Measurements from ENCODE around the gene RYR2. TPM values are rescaled to one million over a fixed set of nuclear protein-coding genes. Genes with fewer than 3 reads are reported as not detected.

RYR2 gene
- total RNA-seq, 6 experiments from 2014 or later, result 0.02 to 0.43 (median 0.16) TPM

DNA sequence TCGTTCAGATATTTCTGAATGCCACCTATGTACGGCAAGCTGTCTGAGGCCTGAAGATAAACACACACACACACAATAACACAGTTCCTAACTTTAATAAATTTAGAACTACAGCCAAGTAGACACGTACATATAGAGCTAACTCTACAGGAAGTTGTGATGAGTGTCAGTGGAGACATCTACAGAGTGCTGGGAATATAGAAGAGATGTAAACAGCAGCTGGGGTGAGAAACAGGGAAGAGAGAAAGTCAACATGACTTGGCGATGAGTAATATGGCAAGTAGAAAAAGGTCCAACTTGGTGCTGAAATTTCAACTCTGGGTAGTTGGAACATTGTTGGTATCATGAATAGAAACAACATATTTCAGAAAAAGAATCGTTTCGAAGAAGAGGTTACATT is 642.3 kb downstream of the RYR2 start:
- Histone ChIP-seq H3K27me3 (no peaks in the 10 kb centered on the region), H3K9me3 (no peaks in the 10 kb centered on the region), H3K4me1 (no peaks in the 10 kb centered on the region), H3K4me3 (no peak overlapping the region), H3K36me3 (no peaks in the 10 kb centered on the region), H3K27ac (no peak overlapping the region)
- 71% methylated on average over 6 of the region's 6 CpGs for WGBS (ENCODE audit: insufficient coverage, low coverage, low lambda C conversion rate, missing lambda C conversion rate)
- ATAC-seq (no peak), DNase-seq (no peak)
- intact Hi-C loops (cut with DNase I), result loop anchor here (5.0 to 10.0 kb wide), 2 partner anchors 113 to 121 kb away; no protein-coding TSS in a partner anchor
- no peak for TF ChIP-seq POLR2A (IDR thresholded peaks at IDR 0.05)
- TF ChIP-seq, protein P1, sequence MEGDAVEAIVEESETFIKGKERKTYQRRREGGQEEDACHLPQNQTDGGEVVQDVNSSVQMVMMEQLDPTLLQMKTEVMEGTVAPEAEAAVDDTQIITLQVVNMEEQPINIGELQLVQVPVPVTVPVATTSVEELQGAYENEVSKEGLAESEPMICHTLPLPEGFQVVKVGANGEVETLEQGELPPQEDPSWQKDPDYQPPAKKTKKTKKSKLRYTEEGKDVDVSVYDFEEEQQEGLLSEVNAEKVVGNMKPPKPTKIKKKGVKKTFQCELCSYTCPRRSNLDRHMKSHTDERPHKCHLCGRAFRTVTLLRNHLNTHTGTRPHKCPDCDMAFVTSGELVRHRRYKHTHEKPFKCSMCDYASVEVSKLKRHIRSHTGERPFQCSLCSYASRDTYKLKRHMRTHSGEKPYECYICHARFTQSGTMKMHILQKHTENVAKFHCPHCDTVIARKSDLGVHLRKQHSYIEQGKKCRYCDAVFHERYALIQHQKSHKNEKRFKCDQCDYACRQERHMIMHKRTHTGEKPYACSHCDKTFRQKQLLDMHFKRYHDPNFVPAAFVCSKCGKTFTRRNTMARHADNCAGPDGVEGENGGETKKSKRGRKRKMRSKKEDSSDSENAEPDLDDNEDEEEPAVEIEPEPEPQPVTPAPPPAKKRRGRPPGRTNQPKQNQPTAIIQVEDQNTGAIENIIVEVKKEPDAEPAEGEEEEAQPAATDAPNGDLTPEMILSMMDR (IDR thresholded peaks at IDR 0.05), result no peak

DNA sequence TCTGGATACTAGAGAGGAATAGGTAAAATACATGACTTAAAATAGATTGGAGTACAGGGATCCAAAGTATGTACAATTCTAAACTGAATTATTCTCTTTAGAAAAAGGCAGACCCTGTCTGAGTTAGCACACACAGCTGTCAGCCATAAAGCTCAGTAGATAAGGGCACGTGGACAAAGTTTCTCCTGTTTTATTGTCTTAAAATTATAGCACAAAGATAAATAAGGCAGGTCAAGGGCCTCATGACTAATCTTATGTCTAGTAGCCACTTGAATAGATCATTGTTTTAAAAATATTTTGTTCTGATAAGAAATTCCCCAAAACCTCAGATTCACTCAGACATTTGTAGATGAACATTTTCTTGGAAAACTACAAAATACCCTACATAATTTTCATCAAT is 643.6 kb downstream of the RYR2 start:
- ATAC-seq (no peak), DNase-seq (no peak)
- 39% methylated on average over 1 of the region's 1 CpG for WGBS (ENCODE audit: insufficient coverage, low coverage, low lambda C conversion rate, missing lambda C conversion rate)

DNA sequence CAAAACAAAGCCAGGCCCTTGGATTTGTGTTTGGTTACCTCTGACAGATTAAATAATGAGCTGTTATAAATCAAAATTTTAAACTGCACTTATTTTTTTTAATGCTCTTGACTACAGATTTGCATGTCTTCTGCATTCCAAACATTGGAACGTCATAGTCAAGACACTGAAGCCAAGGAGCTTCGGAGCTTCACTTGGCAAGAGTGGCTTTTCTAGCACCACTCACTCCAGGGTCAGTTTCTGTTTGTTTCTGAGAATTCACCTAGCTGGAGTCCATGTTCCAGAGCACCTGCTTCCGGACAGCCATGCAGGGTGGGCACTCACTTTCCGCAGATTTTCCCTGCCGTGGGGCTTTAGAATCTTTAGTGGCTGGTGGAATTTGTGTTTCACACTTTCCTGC is 645.8 kb downstream of the RYR2 start:
- Histone ChIP-seq H3K9me3 (no peaks in the 10 kb centered on the region), H3K4me1 (no peaks in the 10 kb centered on the region), H3K4me3 (no peak overlapping the region), H3K27me3 (no peaks in the 10 kb centered on the region), H3K27ac (no peak overlapping the region), H3K36me3 (no peaks in the 10 kb centered on the region)
- ATAC-seq (no peak), DNase-seq (no peak)
- TF ChIP-seq, protein P1 (IDR thresholded peaks at IDR 0.05), result no peak
- TF ChIP-seq POLR2A (IDR thresholded peaks at IDR 0.05), result no peak
- intact Hi-C loops (cut with DNase I), result loop anchor here in 1 of 2 donors (10.0 kb wide), 1 partner anchor 117 kb away; no protein-coding TSS in a partner anchor
- 74% methylated on average over 5 of the region's 5 CpGs for WGBS (ENCODE audit: insufficient coverage, low coverage, low lambda C conversion rate, missing lambda C conversion rate)

More for the DNA sequence above, 643.6 kb downstream of the RYR2 start:
- Histone ChIP-seq H3K4me1 (no peaks in the 10 kb centered on the region), H3K27ac (no peak overlapping the region), H3K27me3 (no peaks in the 10 kb centered on the region), H3K36me3 (no peaks in the 10 kb centered on the region), H3K4me3 (no peak overlapping the region), H3K9me3 (no peaks in the 10 kb centered on the region)
- intact Hi-C loops (cut with DNase I), result loop anchor here in 1 of 2 donors (10.0 kb wide), 1 partner anchor 119 kb away; no protein-coding TSS in a partner anchor
- TF ChIP-seq, protein P1 (IDR thresholded peaks at IDR 0.05), result no peak
- no peak for TF ChIP-seq POLR2A (IDR thresholded peaks at IDR 0.05)

DNA sequence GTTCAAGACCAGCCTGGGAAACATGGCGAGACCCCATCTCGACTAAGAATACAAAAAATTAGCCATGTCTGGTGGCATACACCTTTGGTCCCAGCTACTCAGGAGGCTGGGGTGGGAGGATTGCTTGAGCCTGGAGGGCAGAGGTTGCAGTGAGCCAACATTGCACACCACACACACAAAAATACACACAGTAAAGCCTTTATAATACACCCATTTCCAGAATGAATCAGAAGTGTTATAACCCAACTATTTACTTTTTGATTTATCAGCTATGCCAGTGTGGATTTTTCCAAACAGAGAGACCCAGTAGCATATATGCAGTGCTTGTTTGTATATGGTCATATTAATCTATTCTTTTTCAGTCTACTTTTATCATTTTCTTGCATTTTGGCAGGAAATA is 648.7 kb downstream of the RYR2 start:
- H3K36me3 ChIP-seq, result no peaks in the 10 kb centered on the region
- WGBS (ENCODE audit: insufficient coverage, low coverage, low lambda C conversion rate, missing lambda C conversion rate), result 69% methylated on average over 2 of the region's 2 CpGs
- DNase-seq (no peak), ATAC-seq (no peak)
- H3K9me3 ChIP-seq, result no peaks in the 10 kb centered on the region
- intact Hi-C loops (cut with DNase I), result no loop called here
- no peaks in the 10 kb centered on the region for H3K4me1 ChIP-seq
- H3K27ac ChIP-seq, result no peak overlapping the region
- no peak for TF ChIP-seq POLR2A (IDR thresholded peaks at IDR 0.05)
- TF ChIP-seq, protein P1 (IDR thresholded peaks at IDR 0.05), result no peak
- H3K27me3 ChIP-seq, result no peaks in the 10 kb centered on the region
- no peak overlapping the region for H3K4me3 ChIP-seq

DNA sequence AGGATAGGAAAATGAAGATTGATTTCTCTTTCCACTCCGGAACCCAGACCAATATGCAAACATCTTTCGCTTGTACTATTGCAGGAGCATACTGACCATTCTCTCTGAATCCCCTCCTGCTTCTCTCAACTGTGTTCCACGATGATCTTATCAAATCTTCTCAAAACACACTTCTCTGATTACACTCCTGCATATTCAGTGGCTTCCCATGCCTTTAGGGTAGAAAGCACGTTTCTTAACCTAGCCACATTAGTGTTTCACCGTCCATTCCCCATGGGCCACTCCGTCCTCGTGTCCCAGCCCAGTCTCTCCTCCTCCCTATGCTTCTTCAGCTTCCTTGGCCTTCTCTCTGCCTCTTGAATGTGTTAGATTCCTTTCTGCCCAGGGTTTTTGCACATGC is 650.3 kb downstream of the RYR2 start:
- WGBS (ENCODE audit: insufficient coverage, low coverage, low lambda C conversion rate, missing lambda C conversion rate), result 49% methylated on average over 7 of the region's 7 CpGs
- H3K27ac ChIP-seq, result no peak overlapping the region
- H3K4me3 ChIP-seq, result no peak overlapping the region
- intact Hi-C loops (cut with DNase I), result no loop called here
- DNase-seq, result no peak
- H3K9me3 ChIP-seq, result no peaks in the 10 kb centered on the region
- H3K27me3 ChIP-seq, result no peaks in the 10 kb centered on the region
- no peaks in the 10 kb centered on the region for H3K4me1 ChIP-seq
- TF ChIP-seq POLR2A (IDR thresholded peaks at IDR 0.05), result no peak
- TF ChIP-seq, protein P1 (IDR thresholded peaks at IDR 0.05), result no peak
- no peak for ATAC-seq
- H3K36me3 ChIP-seq, result no peaks in the 10 kb centered on the region
